Hypothalamus (tissue), 51 donors: ENCODE data around the gene ADCK2.
"Not testable (repeated sequence)": the region's sequence is repeated elsewhere in the genome, so short reads cannot be mapped to it uniquely, and the experiment has no call there.

Experiments
- DNase-seq, 51 donors: peaks; one replicate each; lab custom pipeline; 2025; lab: John Stamatoyannopoulos, UW

Gene ADCK2

DNA sequence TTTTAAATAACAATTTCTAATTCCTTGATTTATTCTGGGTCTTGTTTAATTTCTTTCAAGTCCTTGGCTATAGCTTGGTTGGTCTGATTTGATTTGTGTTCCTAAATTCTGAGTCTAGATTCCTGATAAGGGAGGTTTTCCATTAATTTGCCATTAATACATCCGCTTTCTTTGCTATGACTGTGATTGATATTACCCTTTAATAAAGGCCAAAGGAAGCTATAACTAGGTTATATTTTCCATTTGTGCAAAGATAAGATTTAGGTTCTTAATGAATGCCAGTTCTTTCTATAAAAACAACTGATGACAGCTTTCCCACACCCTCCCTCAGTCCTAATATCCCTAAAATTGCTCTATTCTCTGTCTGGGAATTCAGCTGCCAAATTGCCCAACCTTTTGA lies 52.0 kb downstream of the ADCK2 start:
- no peak for DNase-seq

DNA sequence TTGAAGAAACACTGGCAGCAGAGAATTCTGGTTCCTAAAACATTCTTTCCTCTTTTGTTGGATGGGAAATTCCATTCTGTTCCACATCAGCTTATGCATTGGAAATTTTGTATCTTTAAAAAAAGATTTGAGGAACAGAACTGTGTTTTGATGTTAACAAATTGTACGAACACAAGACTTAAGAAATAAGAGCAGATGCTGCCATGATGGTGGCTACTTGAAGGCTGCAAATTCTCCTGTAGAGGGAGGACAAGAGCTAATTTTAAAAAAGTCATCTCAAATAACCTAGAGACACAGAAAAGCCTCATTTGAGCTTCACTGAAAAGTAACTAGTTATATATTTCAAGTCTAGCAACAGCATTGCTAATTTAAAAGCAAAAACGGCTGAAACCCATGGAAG lies 53.5 kb downstream of the ADCK2 start:
- peak in 1 of 51 donors; percentile 7 for DNase-seq

DNA sequence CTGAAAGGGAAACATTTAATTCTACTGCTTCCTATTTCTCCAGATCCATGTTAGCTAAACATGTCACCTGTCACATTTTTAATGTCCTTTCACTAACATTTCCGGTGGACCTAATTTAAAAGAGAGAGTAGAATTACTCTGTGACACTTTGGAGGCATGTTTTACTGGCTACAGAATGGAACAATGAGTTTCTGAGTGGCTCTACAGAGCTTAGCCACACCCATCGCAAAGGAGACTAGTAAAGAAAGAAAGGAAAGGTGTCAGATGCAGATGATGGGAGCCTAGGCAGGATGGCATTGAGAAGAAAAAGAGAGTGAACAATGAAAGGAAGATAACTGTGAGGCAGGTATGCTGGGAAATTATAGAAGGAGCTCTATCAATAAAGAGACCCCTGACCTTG lies 59.7 kb downstream of the ADCK2 start:
- no peak for DNase-seq

DNA sequence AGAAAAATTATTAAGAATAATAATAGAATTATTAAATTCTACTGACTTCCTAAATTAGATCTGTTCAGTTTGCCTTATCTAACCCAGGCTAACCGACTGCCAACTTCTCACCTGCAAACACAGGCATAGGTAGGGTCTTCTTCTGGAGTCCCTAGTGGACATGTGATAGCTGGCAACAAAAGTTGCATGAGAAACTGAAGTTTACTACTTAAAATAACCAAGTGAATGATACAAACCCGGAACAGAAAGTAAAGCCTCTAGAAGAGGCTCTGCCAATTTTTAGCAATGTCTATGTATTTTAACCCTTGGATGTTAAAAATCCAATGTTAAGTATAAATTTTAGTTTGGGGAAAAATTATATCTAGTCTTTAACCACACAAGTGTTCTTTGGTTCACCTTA lies 61.4 kb downstream of the ADCK2 start:
- DNase-seq, result no peak

DNA sequence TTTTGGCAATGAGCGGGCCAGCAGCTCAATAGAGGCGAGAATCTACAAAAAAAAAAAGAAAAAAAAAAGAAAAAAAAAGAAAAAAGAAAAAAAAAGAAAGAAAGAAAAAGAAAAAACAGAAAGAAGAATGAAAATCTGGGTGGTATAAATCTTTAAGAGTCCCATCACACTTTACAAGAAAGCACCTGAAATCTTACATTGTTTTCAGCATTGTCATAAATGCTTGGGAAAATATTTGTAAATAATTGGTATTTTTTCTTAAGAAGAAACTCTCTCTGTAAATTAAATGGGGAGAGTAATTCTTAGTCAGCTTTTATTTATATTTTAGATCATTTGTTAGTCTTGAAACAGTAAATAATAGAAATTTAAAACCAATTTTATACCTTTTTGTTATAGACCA lies 62.0 kb downstream of the ADCK2 start:
- no peak for DNase-seq

DNA sequence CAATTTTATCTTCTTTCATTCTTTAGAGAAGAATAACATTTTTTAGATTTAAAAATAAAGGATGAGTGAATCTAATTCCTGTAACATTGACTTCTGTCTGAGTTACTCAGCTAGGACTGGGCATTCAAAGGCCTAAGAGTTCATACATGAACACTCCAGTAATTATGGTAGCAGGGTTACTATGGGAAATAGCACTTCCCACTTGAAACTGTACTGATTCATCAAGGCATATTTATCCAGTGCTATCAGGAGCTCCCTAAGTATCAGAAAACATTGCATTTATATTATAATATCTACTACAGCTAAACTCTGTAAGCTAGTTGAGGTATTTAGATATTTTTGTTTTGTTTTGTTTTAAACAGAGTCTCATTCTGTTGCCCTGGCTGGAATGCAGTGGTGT lies 65.5 kb downstream of the ADCK2 start:
- no peak for DNase-seq

DNA sequence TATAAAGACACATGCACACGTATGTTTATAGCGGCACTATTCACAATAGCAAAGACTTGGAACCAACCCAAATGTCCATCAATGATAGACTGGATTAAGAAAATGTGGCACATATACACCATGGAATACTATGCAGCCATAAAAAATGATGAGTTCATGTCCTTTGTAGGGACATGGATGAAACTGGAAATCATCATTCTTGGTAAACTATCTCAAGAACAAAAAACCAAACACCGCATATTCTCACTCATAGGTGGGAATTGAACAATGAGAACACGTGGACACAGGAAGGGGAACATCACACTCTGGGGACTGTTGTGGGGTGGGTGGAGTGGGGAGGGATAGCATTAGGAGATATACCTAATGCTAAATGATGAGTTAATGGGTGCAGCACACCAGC lies 70.5 kb downstream of the ADCK2 start:
- not testable (repeated sequence) for DNase-seq

DNA sequence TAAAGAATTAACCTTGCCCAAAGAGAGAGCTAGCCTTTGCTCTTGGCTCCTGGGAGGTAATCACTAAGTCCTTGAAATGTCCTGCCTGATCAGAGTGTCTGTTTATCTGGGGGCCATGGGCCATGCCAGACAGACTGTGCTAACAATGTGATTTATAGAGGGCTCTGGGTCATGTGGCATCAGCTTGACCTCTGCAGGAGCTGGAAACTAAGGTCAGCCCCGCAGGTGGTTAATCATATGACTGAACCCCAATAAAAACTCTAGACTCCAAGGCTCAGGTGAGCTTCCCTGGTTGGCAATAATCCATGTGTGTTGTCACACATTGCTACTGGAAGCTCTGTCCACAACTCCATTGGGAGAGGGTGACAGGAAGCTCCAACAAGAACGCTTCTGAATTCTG lies 71.3 kb downstream of the ADCK2 start:
- no peak for DNase-seq
